GM19463 (cell line): Measurements from ENCODE around the gene KRT75.
"Not testable (repeated sequence)": the region's sequence is repeated elsewhere in the genome, so short reads cannot be mapped to it uniquely, and the experiment has no call there.

Source experiments
- ATAC-seq: cut with Tn5 transposase; IDR thresholded peaks from one replicate; pipeline ENCODE4 v1.9.1; 2021; ENCODE audit warnings: mild to moderate bottlenecking, moderate library complexity; ENCODE audit not compliant: unreplicated experiment

The KRT75 gene

DNA sequence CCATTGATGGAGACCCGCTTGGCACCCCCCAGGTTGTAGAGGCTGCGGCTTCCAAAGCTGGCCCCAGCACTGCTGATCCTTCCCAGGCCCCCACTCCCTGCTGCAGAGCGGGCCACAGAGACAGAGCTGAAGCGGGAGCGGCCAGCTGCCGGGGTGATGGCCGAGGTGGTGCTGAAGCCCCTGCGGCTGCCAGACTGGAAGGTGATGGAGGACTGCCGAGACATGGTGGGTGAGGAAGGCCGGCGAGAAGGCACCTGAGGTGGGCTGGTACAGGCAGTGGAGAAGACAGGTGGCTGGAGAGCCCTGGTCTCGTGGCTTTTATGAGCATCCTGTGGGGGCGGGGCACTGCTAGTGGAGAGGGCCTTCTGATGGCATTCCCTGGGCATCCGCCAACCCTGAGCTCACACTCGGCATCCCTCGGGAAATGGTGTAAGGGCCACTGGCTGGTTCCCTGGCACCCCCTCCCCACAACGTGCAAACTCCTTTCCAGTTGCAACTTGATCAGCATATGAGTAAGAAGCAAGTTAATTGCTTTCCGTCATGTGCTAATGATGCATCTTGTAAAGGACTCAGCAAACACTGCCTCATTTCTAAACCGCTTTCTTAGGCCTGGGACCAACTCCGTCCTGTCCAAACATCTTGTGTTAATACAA is at the start of gene KRT75:
KRT75 (minus strand) TSS at position 291 of the 653 bp plus-strand sequence; CDS start at position 224, 67 bp downstream.
- ATAC-seq, result no peak

- no peak for ATAC-seq
Observed at GRCh38 chr12:52480073-52480472, 45.9 kb upstream of the KRT75 start.

DNA sequence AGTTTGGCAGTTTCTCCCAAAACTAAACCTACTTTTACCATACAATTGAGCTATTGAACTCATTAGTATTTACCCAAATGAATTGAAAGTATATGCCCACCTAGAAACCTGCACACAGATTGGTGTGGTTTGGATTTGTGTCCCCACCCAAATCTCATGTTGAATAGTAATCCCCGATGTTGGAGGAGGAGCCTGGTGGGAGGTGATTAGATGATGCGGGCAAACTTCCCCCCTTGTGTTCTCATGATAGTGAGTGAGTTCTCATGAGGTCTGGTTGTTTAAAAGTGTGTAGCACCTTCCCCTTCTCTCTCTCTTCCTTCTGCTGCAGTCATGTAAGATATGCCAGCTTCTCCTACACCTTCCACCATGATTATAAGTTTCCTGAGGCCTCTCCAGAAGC is 43.5 kb upstream of the KRT75 start:
- ATAC-seq, result no peak

GRCh38 chr12:52474212-52474611 is 40.0 kb upstream of the KRT75 start:
- ATAC-seq, result no peak

- ATAC-seq, result no peak
Observed at GRCh38 chr12:52473768-52474167, 39.6 kb upstream of the KRT75 start, which contains the start of gene KRT6C. Gene KRT6C (minus strand): TSS chr12:52473805. CDS start chr12:52473737, 68 bp downstream.

DNA sequence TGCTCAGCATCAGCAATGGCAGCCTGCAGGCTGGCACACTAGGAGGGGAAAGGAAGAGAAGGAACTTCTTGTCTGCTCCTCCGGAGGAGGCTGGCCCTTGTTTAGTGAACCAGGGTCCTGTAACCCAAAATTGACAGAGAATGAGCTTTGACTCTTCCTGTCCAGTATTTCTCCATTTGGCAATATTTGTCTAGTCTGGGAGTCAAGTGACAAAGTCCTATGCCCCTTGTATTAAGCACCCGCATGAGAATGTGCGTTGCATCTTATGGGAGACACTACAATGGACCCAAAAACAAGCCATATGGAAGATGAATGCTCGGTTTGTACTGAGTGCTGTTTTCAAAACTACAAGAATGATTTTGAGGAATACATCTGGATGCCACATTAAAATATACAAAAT is 35.7 kb upstream of the KRT75 start:
- no peak for ATAC-seq

DNA sequence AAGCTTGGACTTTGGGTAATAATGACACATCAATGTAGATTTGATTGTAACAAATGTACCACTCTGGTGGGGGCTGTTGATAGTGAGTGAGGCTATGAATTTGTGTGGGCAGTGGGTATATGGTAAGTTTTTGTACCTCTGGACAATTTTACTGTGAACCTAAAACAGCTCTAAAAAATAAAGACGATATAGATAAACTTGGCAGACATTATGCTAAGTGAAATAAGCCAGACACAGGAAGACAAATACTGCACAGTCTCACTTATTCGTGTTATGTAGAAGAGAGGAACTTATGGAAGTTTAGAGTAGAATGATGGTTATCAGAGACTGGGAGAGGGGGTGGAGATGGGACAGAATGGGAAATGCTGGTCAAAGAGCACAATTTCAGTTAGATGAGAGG is 30.7 kb upstream of the KRT75 start:
- ATAC-seq, result no peak

- no peak for ATAC-seq
Observed at GRCh38 chr12:52461693-52462092, 27.5 kb upstream of the KRT75 start.

- no peak for ATAC-seq
Observed at GRCh38 chr12:52458861-52459260, 24.7 kb upstream of the KRT75 start.

DNA sequence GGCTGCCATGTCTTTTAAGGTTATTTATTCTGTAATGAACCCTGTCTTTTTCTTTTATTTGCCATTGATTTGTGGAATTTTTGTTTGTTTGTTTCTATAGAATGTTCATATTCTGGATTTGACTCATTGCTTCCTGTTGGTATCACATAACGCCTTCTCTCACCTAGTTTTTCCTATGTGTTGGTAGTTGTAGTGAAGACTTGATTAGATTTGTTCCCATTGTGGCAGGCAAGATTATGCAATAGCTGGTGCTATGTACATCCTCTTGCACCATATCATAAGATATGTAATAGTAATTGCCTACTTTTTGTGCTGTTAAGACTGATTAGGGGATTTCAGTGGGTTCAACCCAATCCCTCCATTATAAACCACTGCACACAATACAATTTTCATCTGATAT is 21.6 kb upstream of the KRT75 start:
- ATAC-seq, result no peak

- no peak for ATAC-seq
Observed at GRCh38 chr12:52454411-52455201, 20.4 kb upstream of the KRT75 start.

GRCh38 chr12:52452101-52452500 is 17.9 kb upstream of the KRT75 start, which contains the start of gene KRT6B:
Gene KRT6B (minus strand): TSS chr12:52452146. CDS start chr12:52452078, 68 bp downstream.
- no peak for ATAC-seq

DNA sequence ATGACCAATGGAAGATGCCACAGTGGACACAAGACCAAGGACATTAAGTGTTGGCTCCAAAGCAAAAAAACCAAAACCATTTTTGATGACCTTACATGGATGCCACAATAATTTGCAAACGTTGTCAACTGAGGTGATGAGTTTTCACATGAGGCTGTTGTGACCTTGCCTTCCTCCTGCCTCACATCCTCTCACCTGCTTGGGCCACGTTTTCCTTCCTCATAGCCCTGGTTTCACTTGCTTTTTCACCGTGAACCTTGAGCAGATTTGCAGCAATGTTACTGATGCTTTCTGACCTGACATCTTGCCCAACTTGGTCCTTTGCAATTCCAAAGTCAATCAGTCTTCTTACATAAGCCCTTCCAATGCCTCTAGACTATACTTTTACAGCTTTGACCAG is 14.1 kb upstream of the KRT75 start:
- no peak for ATAC-seq

- ATAC-seq, result not testable (repeated sequence)
Observed at GRCh38 chr12:52447196-52447595, 13.0 kb upstream of the KRT75 start.

DNA sequence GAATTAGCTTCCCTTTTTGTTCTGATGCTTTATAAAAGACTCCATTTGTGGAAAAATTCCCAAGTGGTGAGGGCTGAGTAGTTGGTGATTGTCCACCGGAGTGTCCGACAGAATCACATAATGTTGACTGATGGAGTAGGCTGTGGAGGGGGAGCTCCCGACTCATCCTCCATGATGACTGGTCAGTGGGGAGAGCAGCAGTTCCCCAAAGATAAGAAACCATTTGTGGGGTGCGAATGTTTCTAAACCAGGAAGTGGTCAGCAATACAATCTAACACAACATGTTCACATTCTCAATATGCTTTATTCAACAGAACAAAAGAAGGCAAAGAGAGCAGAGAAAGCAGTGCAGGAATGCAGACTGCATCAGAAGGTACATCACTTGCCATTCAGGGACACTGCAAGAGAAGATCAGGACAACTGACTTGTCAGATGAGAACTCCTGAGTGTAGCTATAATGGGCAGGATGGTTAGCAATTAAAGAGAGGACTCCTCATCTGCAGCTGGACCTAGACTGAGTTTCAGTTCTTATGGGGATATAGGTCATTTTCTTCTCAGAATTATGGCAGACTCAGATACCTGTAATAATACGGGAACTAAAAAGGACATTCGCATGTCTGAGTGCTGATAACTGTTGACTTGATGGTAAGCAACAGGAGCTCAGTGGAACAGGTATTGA is 12.3 kb upstream of the KRT75 start:
- ATAC-seq, result no peak

- no peak for ATAC-seq
Observed at GRCh38 chr12:52445876-52446275, 11.7 kb upstream of the KRT75 start.

DNA sequence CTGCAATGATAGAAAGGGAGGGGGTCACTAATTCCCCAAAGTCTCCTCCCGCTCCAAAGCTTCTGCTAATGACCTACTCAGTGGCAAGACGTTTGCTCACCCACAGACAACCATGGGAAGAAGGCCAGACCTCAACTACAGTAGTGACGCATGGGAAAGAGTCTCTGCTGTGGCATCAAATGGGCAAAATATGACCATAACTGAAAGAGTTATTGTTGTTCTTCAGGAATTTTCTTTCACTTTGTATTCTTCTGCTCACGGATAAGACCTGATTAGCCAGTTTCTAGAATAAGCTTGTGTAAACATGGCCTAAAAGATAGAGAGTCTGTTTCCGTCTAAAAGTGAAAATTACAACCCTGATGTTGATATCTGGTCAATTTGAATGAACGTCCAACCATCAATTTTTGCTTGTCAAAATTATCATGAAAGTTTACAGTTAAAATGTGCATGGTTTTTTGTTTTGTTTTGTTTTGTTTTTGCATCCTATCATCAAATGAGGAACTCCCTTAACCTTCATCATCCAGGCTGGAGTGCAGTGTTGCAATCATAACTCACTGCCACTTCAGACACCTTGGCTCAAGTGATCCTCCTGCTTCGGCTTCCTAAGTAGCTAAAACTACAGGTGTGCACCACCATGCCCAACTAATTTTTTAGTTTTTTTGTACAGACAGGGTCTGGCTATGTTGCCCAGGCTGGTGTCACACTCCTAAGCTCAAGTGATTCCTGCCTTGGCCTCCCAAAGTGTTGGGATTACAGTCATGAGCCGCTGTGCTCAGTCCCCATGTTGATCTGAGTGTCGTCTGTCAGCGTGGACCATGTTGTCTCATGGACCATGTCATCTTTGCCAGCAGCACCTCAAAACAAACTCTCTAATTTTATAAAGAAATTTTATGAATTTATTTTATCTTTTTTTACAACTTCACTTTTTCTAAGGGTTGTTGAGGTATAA is 10.8 kb upstream of the KRT75 start:
- no peak for ATAC-seq

- ATAC-seq, result no peak
Observed at GRCh38 chr12:52443966-52444365, 9.8 kb upstream of the KRT75 start.

- ATAC-seq, result no peak
Observed at GRCh38 chr12:52442600-52443061, 8.5 kb upstream of the KRT75 start.

DNA sequence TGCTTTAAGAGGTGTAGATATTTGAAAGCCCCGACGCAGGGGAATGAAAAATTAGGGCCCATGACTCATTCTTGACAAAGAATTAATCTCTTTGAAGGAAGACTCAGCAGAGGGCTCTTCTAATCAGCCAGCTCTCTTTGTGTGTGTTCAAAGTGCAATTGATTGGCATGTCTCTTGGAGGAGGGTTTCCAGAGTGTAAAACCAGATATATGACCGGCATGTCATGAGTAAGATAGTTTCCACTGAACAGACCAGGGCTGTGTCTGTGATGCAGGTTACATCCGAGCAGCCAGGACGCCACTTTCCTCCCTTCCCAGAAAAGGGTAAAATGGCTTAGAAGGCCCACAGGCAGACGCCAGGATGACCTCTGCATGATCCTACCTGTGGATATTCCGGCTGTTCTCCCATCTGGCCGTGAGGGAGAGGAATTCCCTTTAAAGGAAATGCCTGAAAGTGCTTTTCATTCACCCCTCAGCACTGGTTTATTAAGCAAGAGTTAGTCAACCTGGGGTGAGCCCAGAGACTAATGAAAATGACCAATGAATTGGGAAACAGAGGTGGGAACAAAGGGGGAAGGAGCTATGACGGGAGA is 7.2 kb upstream of the KRT75 start:
- ATAC-seq, result no peak
